Esophagus squamous epithelium (tissue), 5 donors: Measurements from ENCODE around the gene SLC6A1. TPM values are rescaled to one million over a fixed set of nuclear protein-coding genes. Genes with fewer than 3 reads are reported as not detected.

Source experiments
- DNase-seq: peaks from one replicate; lab custom pipeline; 2025; lab: John Stamatoyannopoulos, UW
- H3K27ac ChIP-seq, 4 donors: fragments of 200-600 bp; sonication (generic); one replicate each; pipeline ENCODE4 v1.5.1; 2016 to 2019; ENCODE audit warnings: mild to moderate bottlenecking in 1 of 4
- H3K27me3 ChIP-seq, 4 donors: fragments of 200-600 bp; sonication (generic); 1 replicate in 3 of 4; 2 replicates in 1 of 4; pipeline versions ENCODE4 v1.5.1 to v1.6.0; 2017 to 2021; ENCODE audit warnings: antibody characterized with exemption in 1 of 4
- H3K36me3 ChIP-seq, 3 donors: fragments of 200-600 bp; sonication (generic); one replicate each; pipeline ENCODE4 v1.5.1; 2016 to 2019
- H3K4me1 ChIP-seq, 3 donors: fragments of 200-600 bp; sonication (generic); one replicate each; pipeline ENCODE4 v1.5.1; 2017 to 2019
- H3K4me3 ChIP-seq, 4 donors: fragments of 200-600 bp; sonication (generic); 1 replicate in 3 of 4; 2 replicates in 1 of 4; pipeline ENCODE4 v1.5.1; 2016 to 2019; ENCODE audit warnings: mild to moderate bottlenecking in 2 of 4, moderate library complexity in 1 of 4
- H3K9me3 ChIP-seq, 3 donors: fragments of 200-600 bp; sonication (generic); one replicate each; pipeline ENCODE4 v1.5.1; 2016 to 2019
- CTCF ChIP-seq, 6 experiments: fragments of 450-650 bp in 4 of 6; fragments of 200-600 bp in 2 of 6; sonication (generic) in 2 of 6; IDR thresholded peaks; one replicate each; pipeline ENCODE4 v1.5.1; 2016 to 2019; ENCODE audit warnings: antibody characterized with exemption in 6 of 6, mild to moderate bottlenecking in 4 of 6, moderate library complexity in 4 of 6
- POLR2A ChIP-seq, 4 donors: fragments of 450-650 bp; IDR thresholded peaks; one replicate each; pipeline ENCODE4 v1.6.1; 2017; ENCODE audit warnings: antibody characterized with exemption in 4 of 4, mild to moderate bottlenecking in 4 of 4, moderate library complexity in 3 of 4
- WGBS, 2 donors: methylation state at CpG; one replicate each; pipeline ENCODE4 v1.1.5; 2018; 5-methylcytosine and 5-hydroxymethylcytosine counted together
- intact Hi-C: fragments of 100-400 bp; cut with DNase I; formaldehyde crosslinking; loops from one replicate; pipeline ENCODE4 v1.15.0; 2022
- total RNA-seq, 4 donors: library from RNA; depleted of rRNA; stranded (reverse); fragments of >200 nt; gene quantifications; one replicate each; pipeline ENCODE4 v1.1.0, GENCODE V29; 2016
- donor health status: DM: yes; HTN: yes; CAD: no.

The SLC6A1 gene
- total RNA-seq, 4 donors from 2014 or later = 8.6 to 34.4 (median 22.3) TPM

GRCh38 chr3:10957976-10958749 lies 34.4 kb upstream of the SLC6A1 start:
- Histone ChIP-seq H3K9me3 (no peaks in the 10 kb centered on the region), H3K27me3 (peaks cover 0 to 40% (median 0%) of the 10 kb centered on the region in 4 donors), H3K27ac (no peak overlapping the region), H3K4me3 (no peak overlapping the region), H3K4me1 (no peaks in the 10 kb centered on the region), H3K36me3 (no peaks in the 10 kb centered on the region)
- DNase-seq = no peak
- intact Hi-C loops = no loop called here
- no peak for TF ChIP-seq CTCF (IDR thresholded peaks at IDR 0.05)
- no peak for TF ChIP-seq POLR2A (IDR thresholded peaks at IDR 0.05)
- WGBS, 2 donors = 79 to 80% methylated on average over 2 to 10 of the region's 17 CpGs

- WGBS, 2 donors = 82 to 87% methylated on average over 3 to 4 of the region's 6 CpGs
Measured at GRCh38 chr3:10960255-10960654, 32.3 kb upstream of the SLC6A1 start.

GRCh38 chr3:10961921-10962320 lies 30.6 kb upstream of the SLC6A1 start:
- intact Hi-C loops = no loop called here
- WGBS, 2 donors = 63 to 88% methylated on average over 2 of the region's 2 CpGs
- H3K4me1 ChIP-seq = no peaks in the 10 kb centered on the region

More at GRCh38 chr3:10960255-10960654, 32.3 kb upstream of the SLC6A1 start:
- H3K4me1 ChIP-seq = no peaks in the 10 kb centered on the region
- H3K9me3 ChIP-seq = no peaks in the 10 kb centered on the region
- peaks cover 0 to 47% (median 0%) of the 10 kb centered on the region in 4 donors for H3K27me3 ChIP-seq
- TF ChIP-seq CTCF (IDR thresholded peaks at IDR 0.05) (no peak), POLR2A (IDR thresholded peaks at IDR 0.05) (no peak)
- intact Hi-C loops = no loop called here
- no peak overlapping the region for H3K4me3 ChIP-seq
- DNase-seq = no peak
- no peak overlapping the region for H3K27ac ChIP-seq
- no peaks in the 10 kb centered on the region for H3K36me3 ChIP-seq

GRCh38 chr3:10962481-10963036 lies 30.0 kb upstream of the SLC6A1 start:
- Histone ChIP-seq H3K4me1 (no peaks in the 10 kb centered on the region), H3K27me3 (peaks cover 0 to 66% (median 0%) of the 10 kb centered on the region in 4 donors), H3K4me3 (no peak overlapping the region), H3K36me3 (no peaks in the 10 kb centered on the region), H3K27ac (no peak overlapping the region), H3K9me3 (no peaks in the 10 kb centered on the region)
- 40 to 46% methylated on average over 5 of the region's 5 CpGs for WGBS, 2 donors
- no peak for TF ChIP-seq POLR2A (IDR thresholded peaks at IDR 0.05)
- TF ChIP-seq CTCF (IDR thresholded peaks at IDR 0.05) = no peak
- intact Hi-C loops = no loop called here
- no peak for DNase-seq

More at GRCh38 chr3:10961921-10962320, 30.6 kb upstream of the SLC6A1 start:
- no peak for DNase-seq
- Histone ChIP-seq H3K4me3 (no peak overlapping the region), H3K36me3 (no peaks in the 10 kb centered on the region), H3K27me3 (peaks cover 0 to 62% (median 0%) of the 10 kb centered on the region in 4 donors), H3K27ac (no peak overlapping the region), H3K9me3 (no peaks in the 10 kb centered on the region)
- TF ChIP-seq POLR2A (IDR thresholded peaks at IDR 0.05) (no peak), CTCF (IDR thresholded peaks at IDR 0.05) (no peak)

- Histone ChIP-seq H3K4me3 (no peak overlapping the region), H3K27me3 (peaks cover 0 to 80% (median 0%) of the 10 kb centered on the region in 4 donors), H3K9me3 (no peaks in the 10 kb centered on the region), H3K27ac (no peak overlapping the region), H3K4me1 (no peaks in the 10 kb centered on the region), H3K36me3 (no peaks in the 10 kb centered on the region)
- intact Hi-C loops = no loop called here
- 57 to 69% methylated on average over 5 to 6 of the region's 6 CpGs for WGBS, 2 donors
- TF ChIP-seq POLR2A (IDR thresholded peaks at IDR 0.05) (no peak), CTCF (IDR thresholded peaks at IDR 0.05) (no peak)
- no peak for DNase-seq
Measured at GRCh38 chr3:10964537-10965167, 27.9 kb upstream of the SLC6A1 start.
